WERI-Rb-1 (cell line): ENCODE measurements around the gene PLAGL1.

Experiments used
- DNase-seq: peaks from one replicate; pipeline ENCODE4 v3.0.0-alpha.2; 2020
- H3K27ac ChIP-seq: fragments of 250-450 bp; sonication (Bioruptor Pico); 2 replicates; pipeline ENCODE4 v1.5.1; 2020; ENCODE audit warnings: mild to moderate bottlenecking, moderate library complexity
- H3K27me3 ChIP-seq: fragments of 250-450 bp; sonication (Bioruptor Pico); 2 replicates; pipeline ENCODE4 v1.5.1; 2021; ENCODE audit warnings: mild to moderate bottlenecking, low read depth, moderate library complexity; ENCODE audit not compliant: insufficient read depth, severe bottlenecking
- H3K36me3 ChIP-seq: fragments of 250-450 bp; sonication (Bioruptor Pico); 2 replicates; pipeline ENCODE4 v1.5.1; 2020; ENCODE audit warnings: mild to moderate bottlenecking, moderate library complexity
- H3K4me3 ChIP-seq: 2 replicates; pipeline ENCODE4 v1.5.1; 2011; ENCODE audit warnings: low read depth, mild to moderate bottlenecking, control low read depth, low read length
- H3K9me3 ChIP-seq: fragments of 250-450 bp; sonication (Bioruptor Pico); 2 replicates; pipeline ENCODE4 v1.5.1; 2021; ENCODE audit warnings: mild to moderate bottlenecking, moderate library complexity; ENCODE audit not compliant: severe bottlenecking
- CTCF ChIP-seq: IDR thresholded peaks from 2 replicates; pipeline ENCODE4 v1.5.1; 2011; ENCODE audit warnings: low read depth, mild to moderate bottlenecking, control low read depth, inconsistent platforms, low read length

Gene PLAGL1

GRCh38 chr6:143986463-143987065, 21.5 kb downstream of the PLAGL1 start:
- no peaks in the 10 kb centered on the region for H3K27me3 ChIP-seq

GRCh38 chr6:143984666-143985065, 23.4 kb downstream of the PLAGL1 start:
- Histone ChIP-seq H3K4me3 (no peak overlapping the region), H3K27me3 (no peaks in the 10 kb centered on the region), H3K9me3 (no peaks in the 10 kb centered on the region), H3K36me3 (no peaks in the 10 kb centered on the region), H3K27ac (no peak overlapping the region)
- no peak for DNase-seq
- TF ChIP-seq CTCF, result no peak

More at GRCh38 chr6:143986463-143987065, 21.5 kb downstream of the PLAGL1 start:
- Histone ChIP-seq H3K4me3 (no peak overlapping the region), H3K9me3 (no peaks in the 10 kb centered on the region), H3K27ac (no peak overlapping the region), H3K36me3 (no peaks in the 10 kb centered on the region)
- no peak for DNase-seq
- no peak for TF ChIP-seq CTCF

- no peak for TF ChIP-seq CTCF
- H3K27ac ChIP-seq, result no peak overlapping the region
- H3K27me3 ChIP-seq, result no peaks in the 10 kb centered on the region
- no peak overlapping the region for H3K4me3 ChIP-seq
- DNase-seq, result no peak
- H3K36me3 ChIP-seq, result no peaks in the 10 kb centered on the region
- H3K9me3 ChIP-seq, result no peaks in the 10 kb centered on the region
Observed at GRCh38 chr6:143982968-143983367, 25.1 kb downstream of the PLAGL1 start.

GRCh38 chr6:143980921-143981320, 27.1 kb downstream of the PLAGL1 start:
- Histone ChIP-seq H3K27ac (no peak overlapping the region), H3K27me3 (no peaks in the 10 kb centered on the region), H3K9me3 (no peaks in the 10 kb centered on the region), H3K4me3 (no peak overlapping the region), H3K36me3 (no peaks in the 10 kb centered on the region)
- TF ChIP-seq CTCF, result no peak
- no peak for DNase-seq

- Histone ChIP-seq H3K27ac (no peak overlapping the region), H3K27me3 (no peaks in the 10 kb centered on the region), H3K9me3 (no peaks in the 10 kb centered on the region), H3K4me3 (no peak overlapping the region), H3K36me3 (no peaks in the 10 kb centered on the region)
- TF ChIP-seq CTCF, result no peak
- DNase-seq, result no peak
Observed at GRCh38 chr6:143976806-143977349, 31.2 kb downstream of the PLAGL1 start.

GRCh38 chr6:143974089-143974488, 34.0 kb downstream of the PLAGL1 start:
- H3K36me3 ChIP-seq, result no peaks in the 10 kb centered on the region
- no peak overlapping the region for H3K4me3 ChIP-seq
- DNase-seq, result no peak
- H3K27ac ChIP-seq, result no peak overlapping the region
- no peak for TF ChIP-seq CTCF
- no peaks in the 10 kb centered on the region for H3K27me3 ChIP-seq
- H3K9me3 ChIP-seq, result no peaks in the 10 kb centered on the region
